ENCODE measurements around the gene JMY. TPM values are rescaled to one million over a fixed set of nuclear protein-coding genes. Genes with fewer than 3 reads are reported as not detected.

The JMY gene
- total RNA-seq, 1 experiment from 2014 or later, result 19.3 TPM

DNA sequence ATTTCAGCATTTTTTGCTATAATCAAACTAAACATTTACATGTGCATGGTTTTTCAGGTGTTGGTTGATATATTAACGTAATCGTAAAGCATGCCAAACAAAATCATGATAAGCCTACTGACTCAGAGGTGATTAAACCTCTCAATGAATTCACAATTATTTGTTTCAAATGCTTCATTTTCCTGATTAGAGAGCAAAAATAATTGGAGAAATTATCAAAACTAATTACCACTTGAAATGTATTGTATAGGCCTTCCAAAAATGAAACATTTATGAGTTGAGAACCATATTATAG is 45.7 kb upstream of the JMY start:
- CTCF ChIA-PET, result no interaction called here

DNA sequence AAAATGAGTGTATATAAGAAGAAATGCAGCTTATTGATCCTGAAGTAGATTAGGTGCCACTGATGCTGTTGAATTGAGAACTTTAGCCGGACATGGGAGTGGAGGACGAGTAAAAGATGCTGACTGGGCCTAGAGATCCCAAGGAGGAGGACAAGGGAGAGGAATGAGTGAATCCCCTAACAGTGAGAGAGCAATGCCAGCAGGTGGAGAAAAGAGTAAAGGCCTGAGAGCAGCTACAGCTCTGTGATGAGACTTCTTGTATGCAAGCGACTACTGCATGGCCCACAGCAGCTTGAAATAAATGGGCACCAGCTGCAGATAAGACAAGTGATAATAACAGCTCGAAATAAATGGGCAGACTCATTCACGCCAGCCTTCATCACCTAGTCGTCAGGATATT is 44.5 kb upstream of the JMY start:
- Mint-ChIP-seq H3K4me3 (ENCODE audit: unreplicated experiment) (no peak overlapping the region), H3K27ac (ENCODE audit: low read depth, unreplicated experiment) (no peak overlapping the region), H3K4me1 (ENCODE audit: insufficient read depth, unreplicated experiment) (peaks cover 6% of the 10 kb centered on the region), H3K9me3 (ENCODE audit: unreplicated experiment) (no peaks in the 10 kb centered on the region), H3K27me3 (ENCODE audit: insufficient read depth, unreplicated experiment) (no peaks in the 10 kb centered on the region), H3K36me3 (ENCODE audit: insufficient read depth, unreplicated experiment) (no peaks in the 10 kb centered on the region)
- ChIA-PET CTCF (interaction anchor here (0.6 to 1.4 kb wide), 4 partner anchors 12 to 677 kb away, joined by 3 to 5 read pairs (median 3); no protein-coding TSS in a partner anchor), POLR2A (interaction anchor here (0.6 to 1.2 kb wide), 2 partner anchors 44 to 220 kb away, joined by 3 read pairs; no protein-coding TSS in a partner anchor)
- no peak for TF ChIP-seq CTCF (IDR thresholded peaks at IDR 0.05; ENCODE audit: unreplicated experiment)
- intact Hi-C loops (cut with micrococcal nuclease), result no loop called here
- no peak for DNase-seq (ENCODE audit: unreplicated experiment)
- BruUV-seq (replicated peaks), result no TSS peak

More for the DNA sequence above, 45.7 kb upstream of the JMY start:
- H3K27ac Mint-ChIP-seq (ENCODE audit: low read depth, unreplicated experiment), result no peak overlapping the region
- H3K4me1 Mint-ChIP-seq (ENCODE audit: insufficient read depth, unreplicated experiment), result peaks cover 6% of the 10 kb centered on the region
- no peaks in the 10 kb centered on the region for H3K27me3 Mint-ChIP-seq (ENCODE audit: insufficient read depth, unreplicated experiment)
- BruUV-seq (replicated peaks), result no TSS peak
- TF ChIP-seq CTCF (IDR thresholded peaks at IDR 0.05; ENCODE audit: unreplicated experiment), result no peak
- DNase-seq (ENCODE audit: unreplicated experiment), result no peak
- no peak overlapping the region for H3K4me3 Mint-ChIP-seq (ENCODE audit: unreplicated experiment)
- no peaks in the 10 kb centered on the region for H3K36me3 Mint-ChIP-seq (ENCODE audit: insufficient read depth, unreplicated experiment)
- POLR2A ChIA-PET, result no interaction called here
- intact Hi-C loops (cut with micrococcal nuclease), result no loop called here
- no peaks in the 10 kb centered on the region for H3K9me3 Mint-ChIP-seq (ENCODE audit: unreplicated experiment)

DNA sequence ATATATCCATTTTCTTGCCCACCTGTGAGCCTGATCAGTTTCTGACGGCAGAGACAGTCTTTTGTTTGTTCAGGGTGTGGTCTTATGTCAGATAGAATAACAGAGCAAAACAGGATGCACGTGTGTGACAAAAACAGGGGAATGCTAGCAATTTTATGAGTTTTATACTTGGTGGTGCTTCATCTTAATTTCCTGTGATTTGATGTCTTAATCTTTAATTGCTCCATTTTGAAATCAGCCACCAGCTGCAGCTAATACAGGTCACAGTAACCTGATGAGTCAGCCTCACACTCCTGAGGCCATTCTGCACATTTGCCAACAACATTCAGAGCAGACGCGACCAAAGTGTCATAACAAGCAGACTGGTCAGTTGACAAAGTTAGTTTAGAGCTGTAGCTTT is 42.3 kb upstream of the JMY start:
- POLR2A ChIA-PET, result interaction anchor here (0.5 to 1.8 kb wide), 2 partner anchors 43 to 51 kb away, joined by 3 to 7 read pairs; partner anchors contain the start of gene JMY
- H3K4me3 Mint-ChIP-seq (ENCODE audit: unreplicated experiment), result no peak overlapping the region
- H3K9me3 Mint-ChIP-seq (ENCODE audit: unreplicated experiment), result no peaks in the 10 kb centered on the region
- no peaks in the 10 kb centered on the region for H3K27me3 Mint-ChIP-seq (ENCODE audit: insufficient read depth, unreplicated experiment)
- DNase-seq (ENCODE audit: unreplicated experiment), result peak; percentile 68
- H3K4me1 Mint-ChIP-seq (ENCODE audit: insufficient read depth, unreplicated experiment), result peaks cover 6% of the 10 kb centered on the region
- intact Hi-C loops (cut with micrococcal nuclease), result no loop called here
- BruUV-seq (replicated peaks), result no TSS peak
- no peaks in the 10 kb centered on the region for H3K36me3 Mint-ChIP-seq (ENCODE audit: insufficient read depth, unreplicated experiment)
- no peak for TF ChIP-seq CTCF (IDR thresholded peaks at IDR 0.05; ENCODE audit: unreplicated experiment)
- no peak overlapping the region for H3K27ac Mint-ChIP-seq (ENCODE audit: low read depth, unreplicated experiment)
- CTCF ChIA-PET, result interaction anchor here (0.6 kb wide), 1 partner anchor 666 kb away, joined by 3 read pairs; no protein-coding TSS in a partner anchor

GRCh38 chr5:79200573-79201183 is 35.3 kb upstream of the JMY start:
- no TSS peak for BruUV-seq (replicated peaks)
- no peaks in the 10 kb centered on the region for H3K27me3 Mint-ChIP-seq (ENCODE audit: insufficient read depth, unreplicated experiment)
- intact Hi-C loops (cut with micrococcal nuclease), result no loop called here
- ChIA-PET POLR2A (interaction anchor here (1.0 kb wide), 1 partner anchor 37 kb away, joined by 3 read pairs; no protein-coding TSS in a partner anchor), CTCF (interaction anchor here (0.6 to 1.3 kb wide), 20 partner anchors 9 to 959 kb away, joined by 3 to 11 read pairs (median 3); no protein-coding TSS in a partner anchor)
- DNase-seq (ENCODE audit: unreplicated experiment), result peak; percentile 29
- no peak for TF ChIP-seq CTCF (IDR thresholded peaks at IDR 0.05; ENCODE audit: unreplicated experiment)
- no peaks in the 10 kb centered on the region for H3K9me3 Mint-ChIP-seq (ENCODE audit: unreplicated experiment)
- peaks cover 12% of the 10 kb centered on the region for H3K4me1 Mint-ChIP-seq (ENCODE audit: insufficient read depth, unreplicated experiment)
- no peak overlapping the region for H3K4me3 Mint-ChIP-seq (ENCODE audit: unreplicated experiment)
- no peak overlapping the region for H3K27ac Mint-ChIP-seq (ENCODE audit: low read depth, unreplicated experiment)
- H3K36me3 Mint-ChIP-seq (ENCODE audit: insufficient read depth, unreplicated experiment), result no peaks in the 10 kb centered on the region
